Keratinocyte (primary cell): Measurements from ENCODE around the gene ODAM. TPM values are rescaled to one million over a fixed set of nuclear protein-coding genes. Genes with fewer than 3 reads are reported as not detected.

Experiments used
- DNase-seq: peaks from one replicate; pipeline ENCODE4 v3.0.0-alpha.2; 2011; ENCODE audit warnings: low read depth, missing footprints, low spot score
- FAIRE-seq: peaks from 2 replicates; lab custom pipeline; 2011; peaks lifted over from hg19 to GRCh38; lab: Jason Lieb, UNC
- H2AFZ ChIP-seq: 2 replicates; pipeline ENCODE4 v1.6.0; 2012; ENCODE audit warnings: low read length, control low read depth, inconsistent platforms; ENCODE audit not compliant: control insufficient read depth
- H3K27ac ChIP-seq: 2 replicates; pipeline ENCODE4 v1.5.1; 2011; ENCODE audit warnings: low read length; ENCODE audit not compliant: control insufficient read depth, insufficient read depth
- H3K27me3 ChIP-seq: 3 replicates; pipeline ENCODE4 v1.6.0; 2011; ENCODE audit warnings: low read length; ENCODE audit not compliant: control insufficient read depth, insufficient read depth; ENCODE audit errors: extremely low read depth
- H3K36me3 ChIP-seq, 2 experiments: 2 replicates in 1 of 2; 3 replicates in 1 of 2; pipeline ENCODE4 v1.5.1; 2011; ENCODE audit warnings: low read length in 2 of 2, mild to moderate bottlenecking in 1 of 2; ENCODE audit not compliant: control insufficient read depth in 2 of 2, insufficient read depth in 2 of 2; ENCODE audit errors: extremely low read depth in 1 of 2
- H3K4me1 ChIP-seq: 3 replicates; pipeline ENCODE4 v1.5.1; 2011; ENCODE audit warnings: low read length; ENCODE audit not compliant: control insufficient read depth, insufficient read depth; ENCODE audit errors: extremely low read depth
- H3K4me2 ChIP-seq: 3 replicates; pipeline ENCODE4 v1.6.0; 2011; ENCODE audit warnings: low read depth, low read length; ENCODE audit not compliant: control insufficient read depth, insufficient read depth; ENCODE audit errors: extremely low read depth
- H3K4me3 ChIP-seq, 3 experiments: fragments of 200-600 bp in 1 of 3; sonication (generic) in 1 of 3; 2 replicates in 2 of 3; 3 replicates in 1 of 3; pipeline ENCODE4 v1.5.1; 2011 to 2016; ENCODE audit warnings: low read length in 3 of 3, mild to moderate bottlenecking in 3 of 3, control low read depth in 2 of 3, inconsistent platforms in 1 of 3, low read depth in 1 of 3, mixed read lengths in 1 of 3, mixed run types in 1 of 3, moderate library complexity in 1 of 3; ENCODE audit not compliant: control insufficient read depth in 2 of 3, insufficient read depth in 2 of 3; ENCODE audit errors: extremely low read depth in 1 of 3
- H3K79me2 ChIP-seq: 2 replicates; pipeline ENCODE4 v1.6.0; 2012; ENCODE audit warnings: low read length; ENCODE audit not compliant: control insufficient read depth, insufficient read depth
- H3K9ac ChIP-seq: 3 replicates; pipeline ENCODE4 v1.6.0; 2011; ENCODE audit warnings: low read length; ENCODE audit not compliant: control insufficient read depth, insufficient read depth; ENCODE audit errors: extremely low read depth
- H3K9me1 ChIP-seq: 3 replicates; pipeline ENCODE4 v1.6.0; 2011; ENCODE audit warnings: low read length; ENCODE audit not compliant: control insufficient read depth, insufficient read depth; ENCODE audit errors: extremely low read depth
- H3K9me3 ChIP-seq: 2 replicates; pipeline ENCODE4 v1.5.1; 2012; ENCODE audit warnings: low read depth, low read length; ENCODE audit not compliant: control insufficient read depth
- H4K20me1 ChIP-seq: 3 replicates; pipeline ENCODE4 v1.6.0; 2011; ENCODE audit warnings: low read length; ENCODE audit not compliant: control insufficient read depth, insufficient read depth; ENCODE audit errors: extremely low read depth
- CTCF ChIP-seq, 3 experiments: IDR thresholded peaks in 1 of 3; conservative IDR thresholded peaks in 1 of 3; optimal IDR thresholded peaks in 1 of 3; 2 replicates in 2 of 3; 3 replicates in 1 of 3; pipeline versions ENCODE3 to v1.5.1; 2011; ENCODE audit warnings: low read length in 3 of 3, mild to moderate bottlenecking in 3 of 3, moderate library complexity in 2 of 3, control low read depth in 1 of 3, inconsistent platforms in 1 of 3; ENCODE audit not compliant: insufficient read depth in 2 of 3; ENCODE audit errors: extremely low read depth in 1 of 3
- EZH2 ChIP-seq: IDR thresholded peaks from one replicate; pipeline ENCODE4 v1.6.1; 2012; ENCODE audit warnings: inconsistent platforms, mild to moderate bottlenecking, low read length, moderate library complexity
- dilution Hi-C: fragments of 300-500 bp; cut with MboI; formaldehyde crosslinking; loops from one replicate; pipeline ENCODE4 v1.7.0; 2020; ENCODE audit warnings: low sequenced_read_pairs; ENCODE audit not compliant: extremely low pct_ligation_motif_present
- polyA plus RNA-seq, 5 experiments: library from polyadenylated mRNA; depleted of rRNA in 3 of 5; stranded (reverse) in 3 of 5; stranded (forward) in 1 of 5; unstranded in 1 of 5; fragments of >200 nt; gene quantifications; 1 replicate in 1 of 5; 2 replicates in 3 of 5; 3 replicates in 1 of 5; pipeline versions ENCODE4 v1.2.1 to v1.2.3, GENCODE V29; 2011 to 2012; ENCODE audit warnings: missing spikeins in 2 of 5, low read depth in 1 of 5, low replicate concordance in 1 of 5

The ODAM gene
- polyA plus RNA-seq, 1 donor (not counting 4 experiments of a cell fraction or from before 2014, with no cell fraction given), result not detected

GRCh38 chr4:70191647-70192046, 3.9 kb upstream of the ODAM start:
- Histone ChIP-seq H3K79me2 (no peaks in the 10 kb centered on the region), H3K9me1 (no peaks in the 10 kb centered on the region), H3K9me3 (no peaks in the 10 kb centered on the region), H3K27me3 (no peaks in the 10 kb centered on the region), H3K36me3 (no peaks in the 10 kb centered on the region), H3K4me2 (no peak overlapping the region), H3K27ac (no peak overlapping the region), H2AFZ (no peak overlapping the region), H3K4me1 (no peaks in the 10 kb centered on the region), H3K4me3 (no peak overlapping the region), H3K9ac (no peak overlapping the region), H4K20me1 (no peaks in the 10 kb centered on the region)
- FAIRE-seq (no peak), DNase-seq (no peak)
- TF ChIP-seq CTCF (optimal IDR thresholded peaks at IDR 0.05 in 1 of 3, IDR thresholded peaks at IDR 0.05 in 1 of 3, conservative IDR thresholded peaks at IDR 0.05 in 1 of 3; ENCODE audit: extremely low read depth in 1 of 3, insufficient read depth in 2 of 3, low read length in 3 of 3) (no peak), EZH2 (no peak)
- dilution Hi-C loops, result no loop called here

GRCh38 chr4:70192895-70193294, 2.6 kb upstream of the ODAM start:
- FAIRE-seq (no peak), DNase-seq (no peak)
- Histone ChIP-seq H3K27ac (no peak overlapping the region), H3K4me1 (no peaks in the 10 kb centered on the region), H3K36me3 (no peaks in the 10 kb centered on the region), H4K20me1 (no peaks in the 10 kb centered on the region), H3K4me3 (no peak overlapping the region), H3K4me2 (no peak overlapping the region), H3K9me1 (no peaks in the 10 kb centered on the region), H3K79me2 (no peaks in the 10 kb centered on the region), H2AFZ (no peak overlapping the region), H3K9me3 (no peaks in the 10 kb centered on the region), H3K27me3 (no peaks in the 10 kb centered on the region), H3K9ac (no peak overlapping the region)
- dilution Hi-C loops, result no loop called here
- no peak for TF ChIP-seq CTCF (optimal IDR thresholded peaks at IDR 0.05 in 1 of 3, IDR thresholded peaks at IDR 0.05 in 1 of 3, conservative IDR thresholded peaks at IDR 0.05 in 1 of 3; ENCODE audit: extremely low read depth in 1 of 3, insufficient read depth in 2 of 3, low read length in 3 of 3)
- TF ChIP-seq EZH2, result no peak
